Neural cell (in vitro differentiated cells): ENCODE measurements around the gene SIVA1. TPM values are rescaled to one million over a fixed set of nuclear protein-coding genes. Genes with fewer than 3 reads are reported as not detected.

Source experiments
- H2AFZ ChIP-seq: fragments of 200-600, 300-800 bp; sonication (generic), shearing (Covaris generic); 2 replicates; pipeline ENCODE4 v1.6.0; 2014; ENCODE audit warnings: low read depth, mild to moderate bottlenecking, antibody characterized with exemption, low read length, moderate library complexity
- H3F3A ChIP-seq: fragments of 200-600 bp; shearing (Covaris generic); 2 replicates; pipeline ENCODE4 v1.6.1; 2016; ENCODE audit warnings: mild to moderate bottlenecking, moderate library complexity, mixed read lengths, antibody characterized with exemption, low read length; ENCODE audit not compliant: insufficient read depth, poor library complexity, severe bottlenecking
- H3K27ac ChIP-seq: fragments of 200-600, 300-800 bp; sonication (generic), shearing (Covaris generic); 2 replicates; pipeline ENCODE4 v1.5.1; 2014; ENCODE audit warnings: mild to moderate bottlenecking, low read length, moderate library complexity
- H3K27me3 ChIP-seq: fragments of 300-800, 200-600 bp; sonication (generic), shearing (Covaris generic); 2 replicates; pipeline ENCODE4 v1.6.0; 2014; ENCODE audit warnings: mild to moderate bottlenecking, low read depth, low read length, moderate library complexity; ENCODE audit not compliant: insufficient read depth
- H3K36me3 ChIP-seq: fragments of 300-800, 200-600 bp; sonication (generic), shearing (Covaris generic); 2 replicates; pipeline ENCODE4 v1.5.1; 2014; ENCODE audit warnings: mild to moderate bottlenecking, antibody characterized with exemption, low read length, moderate library complexity; ENCODE audit not compliant: insufficient read depth
- H3K4me2 ChIP-seq: fragments of 300-800, 200-600 bp; sonication (generic), shearing (Covaris generic); 2 replicates; pipeline ENCODE4 v1.6.0; 2014; ENCODE audit warnings: mild to moderate bottlenecking, low read length
- H3K4me3 ChIP-seq: fragments of 300-800, 200-600 bp; sonication (generic), shearing (Covaris generic); 2 replicates; pipeline ENCODE4 v1.5.1; 2014; ENCODE audit warnings: mild to moderate bottlenecking, low read length, moderate library complexity
- H3K79me2 ChIP-seq: fragments of 200-600 bp; shearing (Covaris generic); replicated peaks from 2 replicates; pipeline ENCODE4 v1.6.0; 2014; ENCODE audit warnings: mild to moderate bottlenecking, low read length, moderate library complexity; ENCODE audit not compliant: insufficient read depth
- H3K9ac ChIP-seq: fragments of 300-800, 200-600 bp; sonication (generic), shearing (Covaris generic); 2 replicates; pipeline ENCODE4 v1.6.1; 2016; ENCODE audit warnings: mild to moderate bottlenecking, low read length, mixed read lengths
- H3K9me2 ChIP-seq: fragments of 200-600 bp; shearing (Covaris generic); 2 replicates; pipeline ENCODE4 v1.6.1; 2016; ENCODE audit warnings: mild to moderate bottlenecking, low read length, mixed read lengths; ENCODE audit not compliant: insufficient read depth
- H3K9me3 ChIP-seq: fragments of 200-600, 300-800 bp; sonication (generic), shearing (Covaris generic); 2 replicates; pipeline ENCODE4 v1.6.1; 2016; ENCODE audit warnings: mild to moderate bottlenecking, mixed run types, low read length, moderate library complexity, mixed read lengths
- H4K20me1 ChIP-seq: fragments of 200-600 bp; shearing (Covaris generic); 2 replicates; pipeline ENCODE4 v1.6.1; 2016; ENCODE audit warnings: mild to moderate bottlenecking, mixed run types; ENCODE audit not compliant: insufficient read depth
- EP300 ChIP-seq: fragments of 450-650 bp; conservative IDR thresholded peaks from 2 replicates; pipeline ENCODE4 v1.6.1; 2014; ENCODE audit warnings: antibody characterized with exemption, mild to moderate bottlenecking, moderate library complexity; ENCODE audit not compliant: poor library complexity, severe bottlenecking
- EZH2 ChIP-seq: fragments of 200-600, 300-800 bp; shearing (Covaris generic), sonication (generic); IDR thresholded peaks from 2 replicates; pipeline ENCODE4 v1.6.1; 2014; ENCODE audit warnings: antibody characterized with exemption, low read length, borderline replicate concordance, mild to moderate bottlenecking; ENCODE audit not compliant: insufficient read depth, poor library complexity, severe bottlenecking
- MXI1 ChIP-seq: fragments of 450-650 bp; conservative IDR thresholded peaks from 2 replicates; pipeline ENCODE4 v1.6.1; 2014; ENCODE audit warnings: antibody characterized with exemption, mild to moderate bottlenecking; ENCODE audit not compliant: poor library complexity, severe bottlenecking
- POLR2AphosphoS5 ChIP-seq: IDR thresholded peaks from 2 replicates; pipeline ENCODE4 v1.6.1; 2012
- RAD21 ChIP-seq: fragments of 450-650 bp; conservative IDR thresholded peaks from 2 replicates; pipeline ENCODE4 v1.6.1; 2014; ENCODE audit warnings: antibody characterized with exemption, mild to moderate bottlenecking, moderate library complexity
- SMC3 ChIP-seq: fragments of 450-650 bp; conservative IDR thresholded peaks from 2 replicates; pipeline ENCODE4 v1.6.1; 2014; ENCODE audit warnings: antibody characterized with exemption, mild to moderate bottlenecking, moderate library complexity; ENCODE audit not compliant: poor library complexity
- TAF1 ChIP-seq: IDR thresholded peaks from 2 replicates; pipeline ENCODE4 v1.6.1; 2012; ENCODE audit warnings: low read depth
- polyA plus RNA-seq: library from polyadenylated mRNA; depleted of rRNA; stranded (reverse); fragments of >200 nt; gene quantifications from 2 replicates; pipeline ENCODE4 v1.2.3, GENCODE V29; 2014
- TF ChIP-seq, protein P1 (sequence below): IDR thresholded peaks from 2 replicates; pipeline ENCODE4 v1.6.1; 2012; ENCODE audit warnings: borderline replicate concordance
- TF ChIP-seq, protein P2 (sequence below): fragments of 450-650 bp; IDR thresholded peaks from 2 replicates; pipeline ENCODE4 v1.5.1; 2014; ENCODE audit warnings: antibody characterized with exemption, mild to moderate bottlenecking, moderate library complexity; ENCODE audit not compliant: poor library complexity, severe bottlenecking

The SIVA1 gene
- polyA plus RNA-seq, 1 donor from 2014 or later = 180 TPM

DNA sequence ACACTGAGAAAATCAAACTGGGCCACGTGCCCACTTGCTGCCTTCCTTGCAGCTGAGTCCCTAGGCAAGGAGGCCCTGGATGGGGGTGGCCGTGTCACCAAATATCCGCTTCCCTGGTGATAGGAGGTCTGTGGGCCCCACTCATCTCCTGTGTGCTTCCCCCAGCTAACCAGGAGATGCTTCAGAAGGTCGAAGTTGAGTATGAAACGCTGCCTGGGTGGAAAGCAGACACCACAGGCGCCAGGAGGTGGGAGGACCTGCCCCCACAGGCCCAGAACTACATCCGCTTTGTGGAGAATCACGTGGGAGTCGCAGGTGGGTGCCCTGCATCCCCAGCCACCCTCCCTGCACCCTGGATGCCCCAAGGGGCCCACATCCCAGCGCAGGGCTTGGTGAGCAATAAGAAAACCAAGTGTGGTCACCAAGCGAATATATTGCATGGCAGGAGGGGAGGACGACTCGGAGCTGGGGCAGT is 6.8 kb upstream of the SIVA1 start:
- Histone ChIP-seq H3K27me3 (no peaks in the 10 kb centered on the region), H4K20me1 (no peaks in the 10 kb centered on the region), H3K9me2 (no peaks in the 10 kb centered on the region), H3K4me2 (no peak overlapping the region), H3K9ac (no peak overlapping the region), H3K4me3 (no peak overlapping the region), H3K36me3 (no peaks in the 10 kb centered on the region), H3K9me3 (no peaks in the 10 kb centered on the region), H3K79me2 (no peaks in the 10 kb centered on the region), H2AFZ (no peak overlapping the region), H3K27ac (no peak overlapping the region), H3F3A (no peaks in the 10 kb centered on the region)
- no peak for TF ChIP-seq POLR2AphosphoS5

DNA sequence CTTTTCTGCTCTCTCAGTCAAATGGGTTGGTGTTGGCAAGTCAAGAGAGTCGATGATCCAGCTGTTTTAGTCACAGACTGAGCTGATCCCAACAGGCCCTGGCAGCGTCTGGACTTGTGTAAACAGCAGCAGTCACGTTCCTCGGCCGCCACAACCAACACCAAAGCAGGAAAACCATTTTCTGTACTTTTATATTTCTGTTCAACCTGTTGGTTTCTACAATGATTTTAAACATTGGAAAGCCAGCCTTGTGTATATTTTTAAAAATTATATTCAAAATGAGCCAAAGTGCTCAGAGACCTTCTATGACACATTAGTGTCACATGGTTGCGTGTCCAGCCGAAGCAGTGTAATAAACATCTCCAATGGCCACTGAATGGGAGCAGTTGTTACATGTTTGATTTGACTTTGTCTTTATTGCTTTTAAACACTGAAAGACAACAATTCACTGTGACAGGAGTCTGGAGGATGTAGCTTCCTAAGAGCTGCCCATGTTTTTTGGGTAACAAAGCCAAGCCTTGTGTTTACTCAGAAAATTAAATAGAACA is 5.9 kb upstream of the SIVA1 start:
- no peaks in the 10 kb centered on the region for H3K79me2 ChIP-seq
- no peaks in the 10 kb centered on the region for H3K27me3 ChIP-seq
- H2AFZ ChIP-seq = no peak overlapping the region
- no peak overlapping the region for H3K4me2 ChIP-seq
- TF ChIP-seq RAD21 (no peak), EP300 (no peak)
- TF ChIP-seq, protein P1, sequence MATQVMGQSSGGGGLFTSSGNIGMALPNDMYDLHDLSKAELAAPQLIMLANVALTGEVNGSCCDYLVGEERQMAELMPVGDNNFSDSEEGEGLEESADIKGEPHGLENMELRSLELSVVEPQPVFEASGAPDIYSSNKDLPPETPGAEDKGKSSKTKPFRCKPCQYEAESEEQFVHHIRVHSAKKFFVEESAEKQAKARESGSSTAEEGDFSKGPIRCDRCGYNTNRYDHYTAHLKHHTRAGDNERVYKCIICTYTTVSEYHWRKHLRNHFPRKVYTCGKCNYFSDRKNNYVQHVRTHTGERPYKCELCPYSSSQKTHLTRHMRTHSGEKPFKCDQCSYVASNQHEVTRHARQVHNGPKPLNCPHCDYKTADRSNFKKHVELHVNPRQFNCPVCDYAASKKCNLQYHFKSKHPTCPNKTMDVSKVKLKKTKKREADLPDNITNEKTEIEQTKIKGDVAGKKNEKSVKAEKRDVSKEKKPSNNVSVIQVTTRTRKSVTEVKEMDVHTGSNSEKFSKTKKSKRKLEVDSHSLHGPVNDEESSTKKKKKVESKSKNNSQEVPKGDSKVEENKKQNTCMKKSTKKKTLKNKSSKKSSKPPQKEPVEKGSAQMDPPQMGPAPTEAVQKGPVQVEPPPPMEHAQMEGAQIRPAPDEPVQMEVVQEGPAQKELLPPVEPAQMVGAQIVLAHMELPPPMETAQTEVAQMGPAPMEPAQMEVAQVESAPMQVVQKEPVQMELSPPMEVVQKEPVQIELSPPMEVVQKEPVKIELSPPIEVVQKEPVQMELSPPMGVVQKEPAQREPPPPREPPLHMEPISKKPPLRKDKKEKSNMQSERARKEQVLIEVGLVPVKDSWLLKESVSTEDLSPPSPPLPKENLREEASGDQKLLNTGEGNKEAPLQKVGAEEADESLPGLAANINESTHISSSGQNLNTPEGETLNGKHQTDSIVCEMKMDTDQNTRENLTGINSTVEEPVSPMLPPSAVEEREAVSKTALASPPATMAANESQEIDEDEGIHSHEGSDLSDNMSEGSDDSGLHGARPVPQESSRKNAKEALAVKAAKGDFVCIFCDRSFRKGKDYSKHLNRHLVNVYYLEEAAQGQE = no peak
- no peaks in the 10 kb centered on the region for H3K9me2 ChIP-seq
- H3F3A ChIP-seq = no peaks in the 10 kb centered on the region
- H4K20me1 ChIP-seq = no peaks in the 10 kb centered on the region
- no peak overlapping the region for H3K9ac ChIP-seq
- no peak overlapping the region for H3K27ac ChIP-seq
- H3K9me3 ChIP-seq = no peaks in the 10 kb centered on the region
- H3K36me3 ChIP-seq = no peaks in the 10 kb centered on the region
- H3K4me3 ChIP-seq = no peak overlapping the region

DNA sequence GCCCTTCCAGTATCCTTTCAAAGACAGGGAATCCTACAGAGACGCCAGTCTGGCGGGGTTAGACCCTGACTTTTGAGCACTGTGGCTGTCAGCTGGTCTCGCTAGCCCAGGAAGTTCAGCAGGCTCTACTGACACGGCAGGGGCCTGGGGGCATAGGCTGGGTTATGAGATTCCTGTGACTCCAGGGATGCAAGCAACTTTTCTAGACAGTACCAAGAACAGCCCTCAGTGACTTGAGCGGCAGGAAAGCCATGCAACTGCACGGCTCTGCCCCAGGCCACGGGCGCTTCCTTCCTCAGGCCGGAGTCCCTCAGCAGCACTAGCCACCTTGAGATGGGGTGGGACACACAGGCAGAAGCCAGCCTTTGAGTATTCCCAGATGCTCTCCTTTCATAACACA is 5.1 kb upstream of the SIVA1 start:
- H3K9me2 ChIP-seq = no peaks in the 10 kb centered on the region
- no peaks in the 10 kb centered on the region for H4K20me1 ChIP-seq
- no peaks in the 10 kb centered on the region for H3F3A ChIP-seq
- no peak overlapping the region for H3K4me3 ChIP-seq
- no peak overlapping the region for H3K27ac ChIP-seq
- TF ChIP-seq SMC3 (no peak), EP300 (no peak), RAD21 (no peak), MXI1 (no peak), TAF1 (no peak), POLR2AphosphoS5 (no peak), EZH2 (no peak)
- TF ChIP-seq, protein P2, sequence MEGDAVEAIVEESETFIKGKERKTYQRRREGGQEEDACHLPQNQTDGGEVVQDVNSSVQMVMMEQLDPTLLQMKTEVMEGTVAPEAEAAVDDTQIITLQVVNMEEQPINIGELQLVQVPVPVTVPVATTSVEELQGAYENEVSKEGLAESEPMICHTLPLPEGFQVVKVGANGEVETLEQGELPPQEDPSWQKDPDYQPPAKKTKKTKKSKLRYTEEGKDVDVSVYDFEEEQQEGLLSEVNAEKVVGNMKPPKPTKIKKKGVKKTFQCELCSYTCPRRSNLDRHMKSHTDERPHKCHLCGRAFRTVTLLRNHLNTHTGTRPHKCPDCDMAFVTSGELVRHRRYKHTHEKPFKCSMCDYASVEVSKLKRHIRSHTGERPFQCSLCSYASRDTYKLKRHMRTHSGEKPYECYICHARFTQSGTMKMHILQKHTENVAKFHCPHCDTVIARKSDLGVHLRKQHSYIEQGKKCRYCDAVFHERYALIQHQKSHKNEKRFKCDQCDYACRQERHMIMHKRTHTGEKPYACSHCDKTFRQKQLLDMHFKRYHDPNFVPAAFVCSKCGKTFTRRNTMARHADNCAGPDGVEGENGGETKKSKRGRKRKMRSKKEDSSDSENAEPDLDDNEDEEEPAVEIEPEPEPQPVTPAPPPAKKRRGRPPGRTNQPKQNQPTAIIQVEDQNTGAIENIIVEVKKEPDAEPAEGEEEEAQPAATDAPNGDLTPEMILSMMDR = no peak
- TF ChIP-seq, protein P1 = no peak
- H3K9ac ChIP-seq = no peak overlapping the region
- no peaks in the 10 kb centered on the region for H3K9me3 ChIP-seq
- no peaks in the 10 kb centered on the region for H3K79me2 ChIP-seq
- no peaks in the 10 kb centered on the region for H3K36me3 ChIP-seq
- H3K27me3 ChIP-seq = no peaks in the 10 kb centered on the region
- no peak overlapping the region for H3K4me2 ChIP-seq
- no peak overlapping the region for H2AFZ ChIP-seq
